HepG2 (cell line): ENCODE results near the gene CCNB2. TPM values are rescaled to one million over a fixed set of nuclear protein-coding genes. Genes with fewer than 3 reads are reported as not detected.

Experiments used
- ATAC-seq: fragments of 200-7000 bp; cut with Tn5 transposase; 3 replicates; pipeline ENCODE4 v1.9.1; 2020; ENCODE audit warnings: mild to moderate bottlenecking, moderate library complexity
- BruUV-seq: library from RNA; stranded (reverse); fragments of 400-500 nt; replicated peaks from 2 replicates; lab custom pipeline; 2021; lab: Mats Ljungman, UMichigan
- CTCF ChIA-PET: fragments of 300-600 bp; formaldehyde crosslinking; extraction: SDS; loops from one replicate; lab custom pipeline; 2021; ENCODE audit warnings: low total read pairs, inconsistent platforms, low intra/inter-chr PET ratio; lab: Yijun Ruan, JAX
- POLR2A ChIA-PET: fragments of 350-600 bp; sonication (Branson Sonifier 250); formaldehyde crosslinking; loops from one replicate; lab custom pipeline; 2020; ENCODE audit warnings: antibody characterized with exemption, inconsistent platforms; lab: Yijun Ruan, JAX
- DNase-seq: peaks from one replicate; pipeline ENCODE4 v3.0.0-alpha.2; 2015; ENCODE audit warnings: low spot score
- FAIRE-seq: peaks from 3 replicates; lab custom pipeline; 2011; peaks lifted over from hg19 to GRCh38; lab: Jason Lieb, UNC
- H2AFZ ChIP-seq: one replicate; pipeline ENCODE4 v1.6.1; 2011; ENCODE audit warnings: low read length, inconsistent platforms
- H3K27ac ChIP-seq: fragments of 300-600 bp; 3 replicates; pipeline ENCODE4 v1.8.0; 2011; ENCODE audit warnings: mixed run types, mild to moderate bottlenecking, mixed read lengths, low read length, inconsistent platforms; ENCODE audit not compliant: insufficient read depth; ENCODE audit errors: extremely low read length
- H3K27me3 ChIP-seq, 2 experiments: fragments of 200-600 bp in 1 of 2; 2 replicates in 1 of 2; 3 replicates in 1 of 2; pipeline versions ENCODE4 v1.6.0 to v1.8.0; 2011; ENCODE audit warnings: low read length in 2 of 2, mild to moderate bottlenecking in 2 of 2, moderate library complexity in 2 of 2, inconsistent platforms in 1 of 2; ENCODE audit not compliant: insufficient read depth in 2 of 2, control insufficient read depth in 1 of 2
- H3K36me3 ChIP-seq, 2 experiments: fragments of 200-600 bp in 1 of 2; replicated peaks in 1 of 2; 2 replicates in 1 of 2; 3 replicates in 1 of 2; pipeline versions ENCODE4 v1.5.1 to v1.8.0; 2011; ENCODE audit warnings: low read length in 2 of 2, inconsistent platforms in 1 of 2; ENCODE audit not compliant: insufficient read depth in 2 of 2, control insufficient read depth in 1 of 2
- H3K4me1 ChIP-seq: 2 replicates; pipeline ENCODE4 v1.5.1; 2012; ENCODE audit warnings: low read length, inconsistent platforms; ENCODE audit not compliant: insufficient read depth
- H3K4me2 ChIP-seq: 2 replicates; pipeline ENCODE4 v1.6.0; 2011; ENCODE audit warnings: low read depth, low read length, inconsistent platforms
- H3K4me3 ChIP-seq, 3 experiments: fragments of 200-600 bp in 1 of 3; sonication (generic), shearing (Covaris generic) in 1 of 3; replicated peaks in 1 of 3; 2 replicates each; pipeline ENCODE4 v1.5.1; 2011 to 2016; ENCODE audit warnings: low read length in 3 of 3, inconsistent platforms in 2 of 3, low read depth in 2 of 3, mild to moderate bottlenecking in 2 of 3, control low read depth in 1 of 3, mixed read lengths in 1 of 3; ENCODE audit not compliant: insufficient read depth in 1 of 3
- H3K79me2 ChIP-seq: one replicate; pipeline ENCODE4 v1.6.1; 2011; ENCODE audit warnings: low read length, inconsistent platforms; ENCODE audit not compliant: insufficient read depth
- H3K9ac ChIP-seq: 2 replicates; pipeline ENCODE4 v1.6.0; 2011; ENCODE audit warnings: mild to moderate bottlenecking, low read depth, low read length, inconsistent platforms; ENCODE audit not compliant: insufficient read depth
- H3K9me3 ChIP-seq: 2 replicates; pipeline ENCODE4 v1.5.1; 2012; ENCODE audit warnings: mild to moderate bottlenecking, low read length
- H4K20me1 ChIP-seq: 2 replicates; pipeline ENCODE4 v1.6.0; 2011; ENCODE audit warnings: inconsistent platforms, mild to moderate bottlenecking, low read length, moderate library complexity; ENCODE audit not compliant: insufficient read depth
- CCDC6 ChIP-seq: sonication (generic); formaldehyde crosslinking; IDR thresholded peaks from 2 replicates; pipeline ENCODE4 v1.8.1; 2022; ENCODE audit warnings: mild to moderate bottlenecking, missing genetic modification reagents, moderate library complexity
- FOXP1 ChIP-seq, 2 experiments: fragments of 450-650 bp in 1 of 2; IDR thresholded peaks; 2 replicates each; pipeline ENCODE4 v1.6.1; 2017 to 2018; ENCODE audit warnings: antibody characterized with exemption in 1 of 2
- MYC ChIP-seq: sonication (generic); formaldehyde crosslinking; IDR thresholded peaks from 2 replicates; pipeline ENCODE4 v1.9.0; 2021; ENCODE audit warnings: missing genetic modification reagents, borderline replicate concordance
- SP5 ChIP-seq: IDR thresholded peaks from 2 replicates; pipeline ENCODE4 v1.6.1; 2016; ENCODE audit warnings: low read depth, borderline replicate concordance
- ZNF136 ChIP-seq: sonication (generic); formaldehyde crosslinking; IDR thresholded peaks from 2 replicates; pipeline ENCODE4 v1.8.1; 2022; ENCODE audit warnings: low read depth, mild to moderate bottlenecking, moderate library complexity, missing genetic modification reagents
- WGBS: methylation state at CpG from one replicate; pipeline ENCODE4 v1.1.6; 2017; ENCODE audit warnings: low lambda C conversion rate; 5-methylcytosine and 5-hydroxymethylcytosine counted together
- in situ Hi-C: cut with HindIII; loops from 2 replicates; pipeline ENCODE4 v1.10.0; 2017; ENCODE audit warnings: low pct_unique_long_range_greater_than_20kb; ENCODE audit not compliant: extremely low pct_ligation_motif_present
- intact Hi-C: fragments of 100-400 bp; cut with micrococcal nuclease; formaldehyde crosslinking; loops from one replicate; pipeline ENCODE4 v1.10.0; 2022; ENCODE audit not compliant: unreplicated experiment
- polyA plus RNA-seq, 8 experiments: library from polyadenylated mRNA; depleted of rRNA in 3 of 8; stranded (reverse) in 7 of 8; unstranded in 1 of 8; fragments of >200 nt; fragmentation: Illumina TruSeq in 4 of 8; extraction: Trizol in 4 of 8; gene quantifications; 2 replicates each; pipeline versions ENCODE4 v1.2.1 to v1.2.3, GENCODE V29; 2011 to 2016; ENCODE audit warnings: low read depth in 4 of 8, missing spikeins in 1 of 8, mixed read lengths in 1 of 8; ENCODE audit not compliant: insufficient read depth in 1 of 8
- total RNA-seq, 5 experiments: library from RNA; depleted of rRNA; stranded (reverse); fragments of >200 nt; fragmentation: Illumina TruSeq; extraction: Trizol; gene quantifications; 2 replicates each; pipeline ENCODE4 v1.2.3, GENCODE V29; 2016; ENCODE audit warnings: low read depth in 1 of 5
- TF ChIP-seq, protein P1 (sequence below): sonication (generic); formaldehyde crosslinking; IDR thresholded peaks from 2 replicates; pipeline ENCODE4 v1.4.0; 2020; ENCODE audit warnings: missing genetic modification reagents, mild to moderate bottlenecking, borderline replicate concordance

CCNB2 gene
- total and polyA plus RNA-seq, 2 of the 13 experiments (the other 11 are each of a cell fraction or from before 2014, with no cell fraction given), result 43.5 to 80.9 TPM

DNA sequence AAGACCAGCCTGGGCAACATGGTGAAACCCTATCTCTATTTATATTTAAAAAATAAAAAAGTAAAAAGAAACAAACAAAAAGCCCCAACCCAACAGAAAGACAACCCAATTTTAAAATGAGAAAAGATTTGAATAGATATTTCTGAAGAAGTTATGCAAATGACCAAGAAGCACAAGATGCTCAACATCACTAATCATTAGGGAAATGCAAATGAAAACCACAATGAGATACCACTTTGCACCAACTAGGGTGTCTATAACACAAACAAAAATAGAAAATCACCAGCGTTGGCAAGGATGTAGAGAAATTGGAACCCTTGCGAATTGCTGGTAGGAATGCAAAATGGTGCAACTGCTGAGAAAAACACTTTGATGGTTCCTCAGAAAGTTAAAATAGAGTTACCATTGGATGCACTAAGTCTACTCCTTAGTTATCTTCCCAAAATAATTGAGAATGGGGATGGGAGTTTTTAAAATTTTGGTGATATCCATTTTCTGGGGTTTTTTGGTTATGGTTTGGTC, 45.8 kb upstream of the CCNB2 start:
- Histone ChIP-seq H3K79me2 (no peaks in the 10 kb centered on the region), H3K9ac (no peak overlapping the region), H3K4me3 (no peak overlapping the region), H3K9me3 (no peaks in the 10 kb centered on the region), H2AFZ (no peak overlapping the region), H3K27ac (no peak overlapping the region), H3K4me2 (no peak overlapping the region), H3K36me3 (peaks cover 19 to 76% of the 10 kb centered on the region in 2 experiments), H3K4me1 (no peaks in the 10 kb centered on the region), H3K27me3 (no peaks in the 10 kb centered on the region), H4K20me1 (no peaks in the 10 kb centered on the region)
- FAIRE-seq, result no peak
- no TSS peak for BruUV-seq
- DNase-seq, result no peak
- intact Hi-C loops, result no loop called here
- ATAC-seq, result no peak
- TF ChIP-seq FOXP1 (IDR thresholded peaks at IDR 0.05) (no peak), FOXP1 (CRISPR knock-in tag; IDR thresholded peaks at IDR 0.05) (no peak), SP5 (CRISPR knock-in tag) (no peak), ZNF136 (CRISPR knock-in tag) (no peak), CCDC6 (no peak), MYC (CRISPR knock-in tag) (no peak)
- TF ChIP-seq, protein P1, sequence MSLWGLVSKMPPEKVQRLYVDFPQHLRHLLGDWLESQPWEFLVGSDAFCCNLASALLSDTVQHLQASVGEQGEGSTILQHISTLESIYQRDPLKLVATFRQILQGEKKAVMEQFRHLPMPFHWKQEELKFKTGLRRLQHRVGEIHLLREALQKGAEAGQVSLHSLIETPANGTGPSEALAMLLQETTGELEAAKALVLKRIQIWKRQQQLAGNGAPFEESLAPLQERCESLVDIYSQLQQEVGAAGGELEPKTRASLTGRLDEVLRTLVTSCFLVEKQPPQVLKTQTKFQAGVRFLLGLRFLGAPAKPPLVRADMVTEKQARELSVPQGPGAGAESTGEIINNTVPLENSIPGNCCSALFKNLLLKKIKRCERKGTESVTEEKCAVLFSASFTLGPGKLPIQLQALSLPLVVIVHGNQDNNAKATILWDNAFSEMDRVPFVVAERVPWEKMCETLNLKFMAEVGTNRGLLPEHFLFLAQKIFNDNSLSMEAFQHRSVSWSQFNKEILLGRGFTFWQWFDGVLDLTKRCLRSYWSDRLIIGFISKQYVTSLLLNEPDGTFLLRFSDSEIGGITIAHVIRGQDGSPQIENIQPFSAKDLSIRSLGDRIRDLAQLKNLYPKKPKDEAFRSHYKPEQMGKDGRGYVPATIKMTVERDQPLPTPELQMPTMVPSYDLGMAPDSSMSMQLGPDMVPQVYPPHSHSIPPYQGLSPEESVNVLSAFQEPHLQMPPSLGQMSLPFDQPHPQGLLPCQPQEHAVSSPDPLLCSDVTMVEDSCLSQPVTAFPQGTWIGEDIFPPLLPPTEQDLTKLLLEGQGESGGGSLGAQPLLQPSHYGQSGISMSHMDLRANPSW (CRISPR knock-in tag), result no peak
- 94% methylated on average over 2 of the region's 2 CpGs for WGBS
- ChIA-PET CTCF (no interaction called here), POLR2A (no interaction called here)
- in situ Hi-C loops, result no loop called here
